Parathyroid adenoma (tissue), 2 donors: Measurements from ENCODE around the gene TMEM145.

ENCODE experiments used
- H2AFZ ChIP-seq: fragments of 300-600 bp; sonication (generic); one replicate; pipeline ENCODE4 v1.7.0; 2017; ENCODE audit warnings: antibody characterized with exemption, mild to moderate bottlenecking
- H3K27ac ChIP-seq: fragments of 300-600 bp; sonication (generic); one replicate; pipeline ENCODE4 v1.7.0; 2017
- H3K27me3 ChIP-seq: fragments of 300-600 bp; sonication (generic); one replicate; pipeline ENCODE4 v1.7.0; 2017; ENCODE audit warnings: low read length; ENCODE audit not compliant: control insufficient read depth, insufficient read depth
- H3K36me3 ChIP-seq: fragments of 300-600 bp; sonication (generic); one replicate; pipeline ENCODE4 v1.7.0; 2017; ENCODE audit warnings: low read length; ENCODE audit not compliant: control insufficient read depth, insufficient read depth
- H3K4me1 ChIP-seq: fragments of 300-600 bp; sonication (generic); one replicate; pipeline ENCODE4 v1.7.0; 2017; ENCODE audit warnings: control low read depth
- H3K4me2 ChIP-seq: fragments of 300-600 bp; sonication (generic); one replicate; pipeline ENCODE4 v1.7.0; 2017; ENCODE audit warnings: low read length
- H3K4me3 ChIP-seq: fragments of 300-600 bp; sonication (generic); one replicate; pipeline ENCODE4 v1.7.0; 2017; ENCODE audit warnings: low read depth, low read length
- H3K79me2 ChIP-seq: fragments of 300-600 bp; sonication (generic); one replicate; pipeline ENCODE4 v1.7.0; 2017; ENCODE audit warnings: control low read depth
- H3K9ac ChIP-seq: fragments of 300-600 bp; sonication (generic); one replicate; pipeline ENCODE4 v1.7.0; 2017; ENCODE audit warnings: mild to moderate bottlenecking
- H3K9me3 ChIP-seq: fragments of 300-600 bp; sonication (generic); one replicate; pipeline ENCODE4 v1.7.0; 2017; ENCODE audit warnings: low read length; ENCODE audit not compliant: control insufficient read depth
- TF ChIP-seq, protein P1 (sequence below): fragments of 300-600 bp; sonication (generic); IDR thresholded peaks from one replicate; pipeline ENCODE4 v1.7.0; 2017; ENCODE audit warnings: antibody characterized with exemption, mild to moderate bottlenecking
- donor health status: primary hyperparathyroidism.

Gene TMEM145

GRCh38 chr19:42344336-42344893 lies 31.3 kb downstream of the TMEM145 start:
- TF ChIP-seq, protein P1, sequence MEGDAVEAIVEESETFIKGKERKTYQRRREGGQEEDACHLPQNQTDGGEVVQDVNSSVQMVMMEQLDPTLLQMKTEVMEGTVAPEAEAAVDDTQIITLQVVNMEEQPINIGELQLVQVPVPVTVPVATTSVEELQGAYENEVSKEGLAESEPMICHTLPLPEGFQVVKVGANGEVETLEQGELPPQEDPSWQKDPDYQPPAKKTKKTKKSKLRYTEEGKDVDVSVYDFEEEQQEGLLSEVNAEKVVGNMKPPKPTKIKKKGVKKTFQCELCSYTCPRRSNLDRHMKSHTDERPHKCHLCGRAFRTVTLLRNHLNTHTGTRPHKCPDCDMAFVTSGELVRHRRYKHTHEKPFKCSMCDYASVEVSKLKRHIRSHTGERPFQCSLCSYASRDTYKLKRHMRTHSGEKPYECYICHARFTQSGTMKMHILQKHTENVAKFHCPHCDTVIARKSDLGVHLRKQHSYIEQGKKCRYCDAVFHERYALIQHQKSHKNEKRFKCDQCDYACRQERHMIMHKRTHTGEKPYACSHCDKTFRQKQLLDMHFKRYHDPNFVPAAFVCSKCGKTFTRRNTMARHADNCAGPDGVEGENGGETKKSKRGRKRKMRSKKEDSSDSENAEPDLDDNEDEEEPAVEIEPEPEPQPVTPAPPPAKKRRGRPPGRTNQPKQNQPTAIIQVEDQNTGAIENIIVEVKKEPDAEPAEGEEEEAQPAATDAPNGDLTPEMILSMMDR = no peak
- Histone ChIP-seq H3K4me1 (no peaks in the 10 kb centered on the region), H3K36me3 (no peaks in the 10 kb centered on the region)

GRCh38 chr19:42345191-42345812 lies 32.2 kb downstream of the TMEM145 start:
- H3K4me3 ChIP-seq = no peak overlapping the region
- H3K27me3 ChIP-seq = no peaks in the 10 kb centered on the region
- H3K27ac ChIP-seq = no peak overlapping the region
- no peak overlapping the region for H3K4me2 ChIP-seq
- no peaks in the 10 kb centered on the region for H3K4me1 ChIP-seq
- H3K9me3 ChIP-seq = no peaks in the 10 kb centered on the region
- no peak overlapping the region for H3K9ac ChIP-seq
- H2AFZ ChIP-seq = no peak overlapping the region
- H3K36me3 ChIP-seq = no peaks in the 10 kb centered on the region
- TF ChIP-seq, protein P1 = no peak
- peaks cover 5% of the 10 kb centered on the region for H3K79me2 ChIP-seq

More at GRCh38 chr19:42344336-42344893, 31.3 kb downstream of the TMEM145 start:
- Histone ChIP-seq H3K9ac (no peak overlapping the region), H3K27ac (no peak overlapping the region), H3K79me2 (peaks cover 2% of the 10 kb centered on the region), H3K4me2 (no peak overlapping the region), H2AFZ (no peak overlapping the region), H3K27me3 (no peaks in the 10 kb centered on the region), H3K4me3 (no peak overlapping the region), H3K9me3 (no peaks in the 10 kb centered on the region)

- H3K27me3 ChIP-seq = no peaks in the 10 kb centered on the region
- no peak overlapping the region for H3K4me2 ChIP-seq
- H3K9me3 ChIP-seq = no peaks in the 10 kb centered on the region
- H3K36me3 ChIP-seq = no peaks in the 10 kb centered on the region
- no peak overlapping the region for H3K4me3 ChIP-seq
- TF ChIP-seq, protein P1 = no peak
- H3K9ac ChIP-seq = no peak overlapping the region
- no peak overlapping the region for H2AFZ ChIP-seq
- peaks cover 3% of the 10 kb centered on the region for H3K79me2 ChIP-seq
- H3K4me1 ChIP-seq = no peaks in the 10 kb centered on the region
- no peak overlapping the region for H3K27ac ChIP-seq
Measured at GRCh38 chr19:42348211-42348610, 35.1 kb downstream of the TMEM145 start.

DNA sequence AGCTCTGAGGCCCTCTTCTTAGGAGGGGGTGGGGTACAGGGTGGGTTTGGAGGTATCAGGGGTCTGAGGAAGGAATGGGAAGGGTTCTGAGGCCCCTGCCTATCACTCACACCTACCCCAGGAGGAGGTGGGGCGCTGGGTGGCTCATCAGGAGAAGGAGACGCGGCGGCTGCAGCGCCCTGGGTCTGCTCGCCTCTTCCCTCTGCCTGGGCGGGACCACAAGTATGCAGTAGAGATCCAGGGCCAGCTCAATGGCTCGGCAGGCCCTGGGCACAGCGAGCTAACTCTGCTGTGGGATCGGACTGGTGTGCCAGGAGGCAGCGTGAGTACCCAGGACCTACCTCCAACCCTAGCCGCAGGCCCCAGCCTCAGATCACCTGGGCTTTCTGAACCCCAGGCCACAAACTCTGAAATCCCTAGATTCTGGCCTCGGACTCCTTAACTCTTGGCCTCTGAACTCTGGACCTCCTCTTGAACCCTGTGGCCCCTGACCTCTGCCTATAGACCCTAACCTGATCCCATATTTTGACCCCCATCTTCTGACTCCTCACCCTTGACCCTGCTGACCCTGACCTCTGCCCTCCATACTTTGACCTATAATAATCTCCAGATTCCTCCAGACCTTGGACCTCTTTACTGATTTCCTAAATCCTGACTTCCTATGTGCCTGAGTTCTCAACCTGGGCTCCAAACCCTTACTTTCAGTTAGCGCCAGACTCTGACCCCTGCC lies 36.4 kb downstream of the TMEM145 start:
- no peaks in the 10 kb centered on the region for H3K27me3 ChIP-seq
- no peaks in the 10 kb centered on the region for H3K9me3 ChIP-seq
- TF ChIP-seq, protein P1 = no peak
- no peak overlapping the region for H3K4me2 ChIP-seq
- peaks cover 3% of the 10 kb centered on the region for H3K79me2 ChIP-seq
- no peak overlapping the region for H3K4me3 ChIP-seq
- no peaks in the 10 kb centered on the region for H3K4me1 ChIP-seq
- H3K36me3 ChIP-seq = no peaks in the 10 kb centered on the region
- no peak overlapping the region for H2AFZ ChIP-seq
- no peak overlapping the region for H3K27ac ChIP-seq
- H3K9ac ChIP-seq = no peak overlapping the region
